GM12801 (cell line): Measurements from ENCODE around the gene DOCK2.

Experiments used
- TF ChIP-seq, protein P1 (sequence below): IDR thresholded peaks from one replicate; pipeline ENCODE4 v1.5.1; 2011; ENCODE audit warnings: control low read depth; ENCODE audit not compliant: insufficient read length; ENCODE audit errors: extremely low read depth

Gene DOCK2

DNA sequence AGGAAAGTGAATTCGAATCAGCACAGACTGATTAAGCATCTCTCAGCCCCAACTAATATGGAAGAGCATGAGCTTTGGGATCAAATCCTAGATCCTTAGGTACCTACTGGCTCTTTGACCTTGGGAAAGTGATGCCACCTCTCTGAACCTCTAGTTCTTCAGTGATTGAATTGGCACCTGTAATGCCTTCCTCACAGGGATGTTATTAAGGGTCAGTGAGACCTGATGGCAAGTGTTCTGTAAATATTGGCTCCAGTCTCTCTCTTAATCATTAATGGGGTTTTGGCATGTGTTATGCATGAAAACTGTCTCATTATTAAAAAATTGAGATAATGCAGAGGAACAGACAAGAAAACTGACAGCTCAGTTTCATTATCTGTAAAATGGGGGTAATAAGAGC lies 227.4 kb downstream of the DOCK2 start:
- TF ChIP-seq, protein P1, sequence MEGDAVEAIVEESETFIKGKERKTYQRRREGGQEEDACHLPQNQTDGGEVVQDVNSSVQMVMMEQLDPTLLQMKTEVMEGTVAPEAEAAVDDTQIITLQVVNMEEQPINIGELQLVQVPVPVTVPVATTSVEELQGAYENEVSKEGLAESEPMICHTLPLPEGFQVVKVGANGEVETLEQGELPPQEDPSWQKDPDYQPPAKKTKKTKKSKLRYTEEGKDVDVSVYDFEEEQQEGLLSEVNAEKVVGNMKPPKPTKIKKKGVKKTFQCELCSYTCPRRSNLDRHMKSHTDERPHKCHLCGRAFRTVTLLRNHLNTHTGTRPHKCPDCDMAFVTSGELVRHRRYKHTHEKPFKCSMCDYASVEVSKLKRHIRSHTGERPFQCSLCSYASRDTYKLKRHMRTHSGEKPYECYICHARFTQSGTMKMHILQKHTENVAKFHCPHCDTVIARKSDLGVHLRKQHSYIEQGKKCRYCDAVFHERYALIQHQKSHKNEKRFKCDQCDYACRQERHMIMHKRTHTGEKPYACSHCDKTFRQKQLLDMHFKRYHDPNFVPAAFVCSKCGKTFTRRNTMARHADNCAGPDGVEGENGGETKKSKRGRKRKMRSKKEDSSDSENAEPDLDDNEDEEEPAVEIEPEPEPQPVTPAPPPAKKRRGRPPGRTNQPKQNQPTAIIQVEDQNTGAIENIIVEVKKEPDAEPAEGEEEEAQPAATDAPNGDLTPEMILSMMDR, result no peak

DNA sequence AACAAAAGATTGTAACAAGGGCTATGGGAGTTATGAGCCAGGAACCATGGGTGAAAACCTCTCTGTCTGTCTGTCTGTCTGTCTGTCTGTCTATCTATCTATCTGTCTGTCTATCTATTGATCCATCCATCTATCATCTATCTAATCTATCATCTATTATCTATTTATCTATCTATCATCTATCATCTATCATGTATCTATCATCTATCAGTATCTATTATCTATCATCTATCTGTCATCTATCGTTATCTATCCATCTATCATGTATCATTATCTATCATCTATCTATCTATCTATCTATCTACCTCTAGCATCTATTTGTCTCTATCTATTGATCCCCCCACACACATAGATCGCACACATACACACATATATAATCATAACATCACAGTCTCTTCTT lies 230.3 kb downstream of the DOCK2 start:
- TF ChIP-seq, protein P1, result no peak

DNA sequence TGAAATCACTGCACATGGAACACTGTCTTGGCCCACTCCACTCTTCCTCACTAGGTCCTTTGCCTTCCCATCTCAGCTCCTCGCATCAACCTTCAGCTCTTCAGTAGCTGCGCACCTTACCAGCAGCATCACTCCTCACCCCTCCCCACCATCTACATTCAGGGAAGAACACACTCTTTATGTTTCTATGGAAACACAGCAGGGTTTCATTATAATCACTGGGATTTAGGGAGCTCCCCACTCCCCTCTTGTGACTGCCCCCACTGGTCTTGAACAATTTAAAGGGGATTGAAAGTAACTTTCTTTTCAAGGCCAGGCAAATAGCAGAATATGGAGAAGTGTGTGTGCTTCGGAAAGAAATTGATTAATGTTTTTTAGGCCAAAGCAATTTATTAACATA lies 232.0 kb downstream of the DOCK2 start:
- TF ChIP-seq, protein P1, result no peak

DNA sequence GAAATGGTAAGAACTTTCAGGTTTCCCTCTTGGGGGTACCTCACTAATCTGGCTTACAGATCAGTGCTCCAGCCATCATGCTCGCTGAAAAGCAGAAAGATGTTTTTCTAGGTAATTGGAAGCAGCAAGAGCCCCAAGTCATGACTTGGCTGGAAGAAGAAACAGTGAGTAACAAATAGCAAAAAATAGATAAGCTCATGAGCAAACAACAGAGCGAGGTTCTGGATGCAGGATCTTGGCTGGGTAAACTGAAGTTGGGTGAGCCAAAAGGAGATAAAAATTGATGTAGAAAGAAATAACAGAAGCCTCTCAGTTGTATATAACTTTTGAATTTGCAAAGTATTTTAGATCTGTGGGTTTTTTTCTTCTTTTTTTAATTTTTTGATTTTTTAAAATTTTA lies 233.1 kb downstream of the DOCK2 start:
- TF ChIP-seq, protein P1, result no peak

DNA sequence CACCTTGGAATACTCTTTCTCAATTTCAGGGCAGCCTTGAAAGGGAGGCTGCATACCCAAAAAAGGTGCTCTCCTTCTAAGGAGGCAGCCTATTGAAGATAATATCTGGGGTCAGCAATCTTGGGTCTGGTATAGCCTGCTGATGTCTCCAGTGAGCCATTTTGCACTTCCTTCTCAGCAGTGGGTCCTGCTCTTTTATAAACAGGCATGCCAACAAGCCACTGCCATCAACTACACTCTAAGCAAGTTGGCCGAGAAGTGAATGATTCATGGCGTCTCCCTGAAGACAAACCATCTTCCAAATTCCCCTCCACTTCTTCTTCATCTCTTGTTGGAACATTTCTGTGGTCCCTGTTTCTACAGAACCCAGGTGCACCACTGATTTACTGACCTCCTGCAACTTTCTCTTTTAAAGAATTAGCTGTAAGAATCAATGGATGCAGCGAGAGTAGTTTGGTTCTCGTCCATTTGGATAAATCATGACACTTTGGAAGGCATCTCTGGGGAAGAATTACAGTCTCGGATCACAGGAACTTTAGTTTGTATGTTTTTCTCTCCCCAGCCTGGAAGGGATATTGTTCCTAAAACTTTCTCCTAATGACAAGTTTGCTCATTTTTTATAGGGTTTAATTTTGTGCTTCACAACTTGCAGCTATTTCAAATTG lies 234.9 kb downstream of the DOCK2 start:
- TF ChIP-seq, protein P1, result no peak

DNA sequence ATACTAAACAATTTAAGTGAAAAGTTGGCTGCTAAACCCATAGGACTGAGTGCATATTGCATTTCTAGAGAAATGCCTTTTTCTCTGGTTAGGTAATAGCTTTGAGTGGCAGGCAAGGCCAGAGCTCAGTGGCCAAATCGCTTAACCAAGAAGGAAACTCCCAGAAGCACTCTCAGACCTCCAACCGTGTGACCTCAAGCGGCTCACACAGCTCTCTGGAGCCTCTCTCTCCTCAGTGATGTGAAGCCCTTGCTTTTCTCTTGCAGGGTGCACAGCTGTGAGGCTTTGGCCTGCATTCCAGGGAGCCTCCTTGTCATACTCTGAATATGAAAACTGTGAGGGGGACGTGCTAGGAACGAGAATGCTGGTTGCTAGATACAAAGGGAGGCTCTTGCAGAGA lies 236.6 kb downstream of the DOCK2 start:
- TF ChIP-seq, protein P1, result no peak

DNA sequence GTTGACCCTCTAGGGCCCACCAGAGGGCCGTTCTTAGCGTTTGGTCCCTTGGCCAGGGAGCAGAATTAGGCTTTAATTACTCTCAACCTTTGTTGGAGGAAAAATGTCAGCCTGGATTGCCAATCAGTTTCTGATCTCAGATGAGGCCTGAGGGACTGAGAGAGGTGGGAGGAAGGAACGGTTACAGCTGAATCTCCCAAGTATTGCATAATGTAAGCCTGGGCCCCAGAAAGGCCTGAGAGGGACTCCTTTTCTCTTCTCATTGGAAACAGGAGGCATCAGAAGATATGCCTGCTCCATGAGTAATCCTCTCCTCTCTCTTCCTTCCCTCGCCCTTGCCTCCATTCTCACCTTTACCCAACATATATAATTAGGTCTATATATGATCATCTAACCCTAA lies 237.5 kb downstream of the DOCK2 start:
- TF ChIP-seq, protein P1, result no peak
